Central memory CD4-positive, alpha-beta T cell (primary cell): ENCODE measurements around the gene CAPN2.
"Not testable (repeated sequence)": the region's sequence is repeated elsewhere in the genome, so short reads cannot be mapped to it uniquely, and the experiment has no call there.

ENCODE experiments used
- DNase-seq: peaks from one replicate; pipeline ENCODE4 v3.0.0; 2022

CAPN2 gene

DNA sequence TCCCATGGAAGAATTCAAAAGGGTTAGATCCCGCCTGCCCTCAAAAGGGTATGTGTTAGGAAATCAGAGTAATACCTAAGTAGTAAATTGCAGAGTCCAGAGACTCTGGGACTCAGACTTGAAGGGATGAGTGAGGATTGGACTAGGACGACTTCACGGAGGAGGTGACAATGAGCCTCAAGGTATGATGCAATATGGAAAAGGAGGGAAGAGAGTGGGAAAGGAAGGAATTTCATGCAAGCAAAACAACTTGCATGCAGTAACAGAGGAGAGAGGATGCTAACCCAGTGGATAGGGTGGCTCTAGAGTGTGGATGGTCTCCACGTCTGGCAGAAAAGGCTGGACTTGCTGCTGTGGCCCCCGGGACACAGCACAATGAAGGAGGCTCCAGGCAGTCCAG is 4.8 kb downstream of the CAPN2 start:
- no peak for DNase-seq

DNA sequence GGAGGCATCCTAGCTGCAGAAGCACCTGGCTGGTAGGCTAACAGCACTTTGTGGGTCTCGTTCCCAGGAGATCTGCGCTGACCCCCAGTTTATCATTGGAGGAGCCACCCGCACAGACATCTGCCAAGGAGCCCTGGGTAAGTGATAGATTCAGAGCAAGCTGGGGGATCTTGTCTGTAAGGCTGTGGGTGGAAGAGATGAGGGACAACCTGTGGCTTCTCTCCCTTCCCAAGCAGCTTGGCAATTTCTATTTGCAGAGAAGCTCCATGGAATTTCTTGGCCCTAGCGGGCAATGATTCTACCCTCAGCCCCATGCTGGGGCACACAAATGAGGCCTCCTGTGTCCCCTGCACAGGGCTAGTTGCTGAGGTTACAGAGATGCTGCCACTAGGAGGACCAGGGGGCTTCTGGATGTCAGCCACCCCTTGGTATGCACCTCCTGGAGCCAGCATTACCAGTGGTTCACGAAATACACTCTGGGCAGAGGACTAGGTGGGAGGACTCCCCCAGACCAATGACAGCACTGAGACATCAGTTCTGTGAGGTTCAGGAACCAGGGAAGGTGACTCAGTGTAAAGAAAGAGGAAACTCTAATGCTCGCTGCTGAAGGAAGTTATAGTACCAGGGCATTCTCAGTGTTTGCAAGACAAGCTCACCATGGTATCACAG is 5.5 kb downstream of the CAPN2 start:
- no peak for DNase-seq

DNA sequence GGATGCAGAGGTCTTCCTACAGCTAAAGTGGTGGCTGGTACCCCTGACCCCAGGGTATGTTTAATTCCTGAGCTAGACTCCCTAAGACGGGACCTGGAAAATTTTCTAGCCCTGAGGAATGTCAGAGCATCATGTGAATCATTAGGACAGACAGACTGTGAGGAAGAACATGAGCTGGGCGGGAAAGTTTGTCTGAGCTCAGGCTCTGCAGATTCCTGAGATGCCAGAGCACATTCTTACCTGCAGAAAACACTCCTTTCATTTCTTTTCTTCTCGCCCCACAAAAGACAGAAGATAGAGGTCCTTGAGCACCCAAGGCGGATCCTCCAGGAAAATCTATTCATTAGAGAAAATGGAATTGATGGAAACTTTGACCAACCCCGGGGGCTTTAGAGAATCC is 6.5 kb downstream of the CAPN2 start:
- no peak for DNase-seq

DNA sequence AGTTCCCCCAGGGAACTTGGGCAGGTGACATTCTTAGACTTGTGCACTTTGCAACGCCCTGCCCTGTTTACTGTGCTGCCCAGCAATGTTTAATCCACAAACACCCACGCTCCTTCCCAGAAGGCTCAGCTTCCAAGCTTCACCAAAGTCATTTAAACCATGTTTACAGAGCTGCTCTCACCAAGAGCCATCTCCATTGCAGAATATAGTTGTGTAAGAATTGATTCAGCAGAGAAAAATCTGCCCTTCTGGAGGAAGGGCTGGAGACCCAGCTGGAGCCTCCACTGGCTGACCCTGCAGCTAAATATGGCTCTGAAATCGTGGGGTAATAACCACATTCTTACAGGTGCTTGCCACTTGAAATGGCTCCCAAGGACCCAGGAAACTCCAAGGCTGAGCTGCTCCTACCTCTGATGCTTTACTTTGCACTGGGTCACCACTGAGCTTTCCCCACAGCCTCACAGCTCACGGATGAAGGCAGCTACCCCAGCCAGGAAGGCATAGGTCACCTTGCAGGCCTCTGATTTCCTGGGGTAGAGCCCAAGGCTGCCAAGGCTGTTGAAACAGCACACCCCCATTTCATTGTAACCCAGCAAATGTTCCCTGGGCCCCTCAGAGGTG is 8.7 kb downstream of the CAPN2 start:
- no peak for DNase-seq

DNA sequence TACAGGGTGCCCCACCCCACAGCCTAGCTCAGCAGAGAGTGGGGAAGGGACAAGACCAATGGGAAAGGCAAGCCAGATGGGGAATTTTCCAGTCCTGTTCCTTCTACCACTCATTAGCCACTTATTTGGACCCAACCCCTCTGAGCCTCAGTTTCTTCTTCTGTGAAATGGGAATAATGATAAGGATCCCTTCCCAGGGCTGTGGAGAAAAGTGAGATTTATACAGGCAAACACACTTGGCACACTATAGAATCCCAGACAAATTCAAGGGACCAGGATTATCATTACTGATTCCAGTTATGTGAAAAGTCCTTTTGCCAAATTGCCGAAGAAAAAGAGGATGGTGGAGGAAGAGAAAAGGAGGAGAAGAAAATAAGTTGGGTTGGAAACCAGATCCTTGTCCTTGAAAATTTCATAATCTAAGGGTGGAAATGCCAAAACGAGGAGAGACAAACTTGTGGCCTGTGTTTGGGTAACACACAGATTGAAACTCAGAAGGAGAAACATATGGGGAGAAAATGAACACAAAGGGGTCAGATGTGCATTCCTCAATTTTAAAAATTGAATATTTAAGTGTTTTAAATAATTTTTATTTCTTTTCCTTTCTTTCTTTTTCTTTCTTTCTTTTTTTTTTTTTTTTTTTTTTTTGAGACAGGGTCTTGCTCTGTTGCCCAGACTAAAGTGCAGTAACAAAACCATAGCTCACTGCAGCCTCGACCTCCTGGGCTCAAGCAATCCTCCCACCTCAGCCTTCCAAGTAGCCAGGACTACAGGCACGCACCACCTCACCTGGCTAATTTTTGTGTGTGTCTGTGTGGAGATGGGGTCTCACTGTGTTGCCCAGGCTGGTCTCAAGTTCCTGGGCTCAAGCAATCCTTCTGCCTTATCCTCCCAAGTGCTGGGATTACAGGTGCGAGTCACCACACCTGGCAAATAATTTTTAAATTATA is 9.6 kb downstream of the CAPN2 start:
- no peak for DNase-seq

DNA sequence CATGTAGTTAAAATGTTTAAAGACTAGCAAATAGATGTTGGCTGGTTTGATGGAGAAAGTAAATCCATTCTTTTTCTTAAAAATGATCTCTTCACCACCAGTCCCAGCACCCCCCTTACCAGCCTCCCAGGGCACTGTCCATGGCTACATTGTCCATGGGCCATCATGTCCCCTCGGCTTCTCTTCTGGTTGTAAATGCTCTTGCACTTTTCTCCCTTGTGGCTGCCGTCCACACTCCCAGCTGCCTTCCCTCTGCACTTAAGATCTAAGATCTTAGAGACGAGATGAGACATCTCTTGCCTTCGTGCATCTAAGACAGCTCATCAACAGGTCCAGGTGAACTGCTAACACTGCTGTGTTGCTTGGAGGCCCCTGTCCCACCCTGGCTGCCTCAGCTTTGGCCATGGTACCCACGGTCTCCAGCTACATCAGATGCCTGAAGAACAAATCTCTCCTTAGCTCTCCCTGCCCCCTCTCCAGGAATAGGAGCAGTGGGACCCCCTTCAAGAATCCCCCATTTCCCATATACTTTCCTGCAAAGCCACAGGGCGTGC is 11.1 kb downstream of the CAPN2 start:
- no peak for DNase-seq

DNA sequence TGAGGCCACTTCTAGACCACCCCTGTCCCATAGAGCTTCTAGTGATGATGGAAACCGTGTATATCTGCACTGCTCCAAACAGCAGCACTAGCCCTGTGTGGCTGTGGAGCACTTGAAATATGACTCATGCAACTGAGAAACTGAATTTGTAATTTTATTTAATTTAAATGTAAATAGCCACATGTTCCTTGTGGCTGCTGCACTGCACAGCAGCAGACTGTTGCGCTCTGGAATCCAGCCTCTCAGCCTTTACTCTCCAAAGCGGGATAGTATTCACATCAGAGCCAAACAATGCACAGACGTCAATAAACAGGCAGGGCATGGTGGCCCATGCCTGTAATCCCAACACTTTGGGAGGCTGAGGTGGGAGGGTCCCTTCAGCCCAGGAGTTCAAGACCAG is 12.0 kb downstream of the CAPN2 start:
- DNase-seq, result no peak

DNA sequence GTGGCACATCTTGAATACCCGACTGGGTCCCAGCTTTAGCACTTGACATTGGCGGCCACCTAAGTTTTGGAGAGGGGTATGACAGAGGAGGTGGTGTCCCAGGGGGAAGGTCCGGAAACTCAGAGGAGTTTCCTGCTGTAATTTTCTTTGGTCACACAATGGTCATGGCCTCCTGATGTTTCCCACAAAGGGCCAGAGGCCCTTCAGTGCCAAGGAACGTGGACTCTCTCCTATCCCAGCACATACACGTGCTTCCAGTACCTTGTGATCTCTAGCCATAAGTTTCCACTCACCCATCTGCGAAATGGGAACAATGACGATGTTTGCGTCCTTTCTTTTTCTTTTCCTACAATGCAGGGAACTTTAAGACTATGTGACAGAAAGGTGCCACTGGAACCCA is 13.2 kb downstream of the CAPN2 start:
- no peak for DNase-seq

DNA sequence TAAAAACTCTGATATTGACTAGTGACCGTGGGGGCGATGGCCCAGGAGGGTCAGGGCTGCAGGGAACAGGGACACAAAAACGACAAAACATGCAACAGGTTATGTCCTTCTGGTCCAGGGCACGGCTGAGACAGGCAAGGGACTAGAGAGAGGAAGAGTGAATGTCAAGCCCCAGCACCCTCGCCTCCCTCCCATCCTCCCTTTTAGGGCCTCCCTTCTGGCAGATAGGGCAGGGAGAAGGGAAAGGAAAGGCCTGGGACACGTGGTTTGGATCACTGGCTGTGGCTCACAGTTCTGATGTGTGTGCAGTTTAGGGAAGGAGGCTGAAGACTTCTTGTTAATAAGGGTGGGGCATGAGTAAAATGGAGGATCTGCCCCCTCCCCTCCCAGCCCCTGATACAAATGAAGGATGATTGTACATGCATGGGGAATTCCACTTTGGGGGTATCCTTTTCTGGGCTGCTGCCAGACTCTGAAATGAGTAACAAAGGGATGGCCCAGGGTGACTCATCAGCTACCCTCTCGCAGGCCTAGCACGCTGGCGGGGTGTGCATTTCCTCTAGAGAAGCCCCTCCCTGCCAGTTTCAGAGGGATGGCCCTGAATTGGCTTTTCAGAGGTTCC is 14.2 kb downstream of the CAPN2 start:
- peak; percentile 83 for DNase-seq

DNA sequence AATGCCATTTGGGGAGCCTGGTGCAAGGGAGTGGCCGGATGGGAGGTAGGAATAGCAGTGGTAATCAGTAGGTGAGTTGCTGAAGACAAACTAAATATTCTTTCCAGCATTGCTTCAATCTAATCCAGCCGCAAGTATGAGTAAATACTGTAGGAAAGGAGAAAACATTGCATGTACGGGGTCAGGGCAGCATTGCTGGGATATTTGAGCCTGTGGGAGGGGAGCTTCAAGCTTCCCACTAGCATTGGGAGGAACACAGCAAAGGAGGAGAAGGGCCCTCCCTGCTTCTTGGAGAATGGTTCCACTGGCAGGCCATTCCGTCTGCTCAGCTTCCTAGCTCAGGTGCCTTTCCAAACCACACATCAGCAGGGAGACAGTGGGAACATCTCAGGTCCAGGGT is 15.2 kb downstream of the CAPN2 start:
- DNase-seq, result no peak

DNA sequence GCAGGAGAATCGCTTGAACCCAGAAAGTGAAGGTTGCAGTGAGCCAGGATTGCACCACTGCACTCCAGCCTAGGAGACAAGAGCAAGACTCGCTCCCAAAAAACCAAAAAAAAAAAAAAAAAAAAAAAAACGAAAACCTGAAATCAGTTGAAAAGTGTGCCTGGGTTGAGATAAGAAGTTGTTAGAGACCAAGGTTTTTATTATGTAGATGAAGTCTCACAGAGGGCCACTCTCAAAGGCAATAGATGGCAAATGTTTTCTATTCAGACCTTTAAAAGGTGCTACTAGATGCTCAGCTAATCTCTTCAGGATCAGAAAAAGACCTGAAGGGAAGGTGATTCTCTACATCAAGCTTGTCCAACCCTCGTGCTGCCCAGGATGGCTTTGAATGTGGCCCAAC is 17.6 kb downstream of the CAPN2 start:
- no peak for DNase-seq

DNA sequence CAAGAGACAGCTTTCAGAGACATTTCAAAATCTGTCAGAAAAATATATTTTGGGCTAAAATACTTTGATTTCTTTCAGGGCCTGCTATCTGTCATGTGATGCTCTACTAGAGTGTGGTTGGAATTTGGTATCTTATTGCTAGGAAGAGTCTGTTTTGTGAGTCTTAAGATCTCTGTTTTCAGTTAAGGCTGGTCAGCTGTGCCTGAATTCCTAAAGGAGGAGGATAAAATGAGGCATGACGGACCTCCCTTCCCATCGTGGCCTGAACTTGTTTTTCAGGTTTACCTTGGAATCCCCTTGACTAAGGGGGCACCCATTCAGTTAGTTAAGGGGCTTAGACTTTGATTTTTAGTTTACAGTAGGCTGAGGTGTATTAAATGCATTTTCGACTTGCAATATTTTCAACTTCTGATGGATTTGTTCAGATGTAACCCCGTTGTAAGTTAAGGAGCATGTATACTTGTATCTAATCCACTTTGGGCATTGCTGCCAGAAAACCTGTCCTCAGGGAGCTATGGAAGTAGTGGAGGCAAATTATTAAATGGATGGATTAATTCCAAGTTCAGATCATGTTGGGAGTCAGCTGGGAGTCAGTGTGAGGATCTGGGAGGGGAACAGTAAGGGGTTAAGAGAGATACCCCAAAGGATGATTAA is 18.3 kb downstream of the CAPN2 start:
- no peak for DNase-seq

DNA sequence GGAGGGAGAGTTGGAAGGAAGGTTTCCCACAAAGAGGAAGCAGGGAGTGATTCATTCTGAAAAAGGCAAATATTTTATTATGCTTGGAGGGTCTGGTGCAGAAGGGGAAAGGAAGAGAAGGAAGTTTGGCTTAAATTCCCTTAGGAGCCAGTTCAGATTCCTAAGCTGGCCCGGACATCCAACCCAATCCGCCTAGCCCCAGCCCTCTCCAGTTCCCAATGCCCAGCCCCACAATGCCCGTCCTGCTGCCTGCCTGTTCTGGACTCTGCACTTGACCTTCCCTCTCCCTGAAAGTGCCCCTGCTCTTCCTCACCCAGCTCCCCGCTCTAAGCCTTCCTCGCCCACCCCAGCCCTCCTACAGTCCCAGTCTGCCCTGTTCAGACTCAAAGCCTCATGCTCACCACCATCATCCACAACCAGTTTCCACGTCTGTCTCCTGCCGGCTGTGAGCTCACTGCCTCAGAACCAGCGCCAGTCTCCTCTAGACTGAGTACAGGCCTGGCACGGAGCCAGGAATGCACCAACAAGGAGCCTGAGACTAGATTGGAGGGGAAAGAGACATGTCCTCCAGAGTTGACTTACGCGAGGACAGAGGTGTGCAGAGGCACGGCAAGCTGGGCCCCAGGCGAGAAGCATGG is 18.9 kb downstream of the CAPN2 start:
- no peak for DNase-seq

DNA sequence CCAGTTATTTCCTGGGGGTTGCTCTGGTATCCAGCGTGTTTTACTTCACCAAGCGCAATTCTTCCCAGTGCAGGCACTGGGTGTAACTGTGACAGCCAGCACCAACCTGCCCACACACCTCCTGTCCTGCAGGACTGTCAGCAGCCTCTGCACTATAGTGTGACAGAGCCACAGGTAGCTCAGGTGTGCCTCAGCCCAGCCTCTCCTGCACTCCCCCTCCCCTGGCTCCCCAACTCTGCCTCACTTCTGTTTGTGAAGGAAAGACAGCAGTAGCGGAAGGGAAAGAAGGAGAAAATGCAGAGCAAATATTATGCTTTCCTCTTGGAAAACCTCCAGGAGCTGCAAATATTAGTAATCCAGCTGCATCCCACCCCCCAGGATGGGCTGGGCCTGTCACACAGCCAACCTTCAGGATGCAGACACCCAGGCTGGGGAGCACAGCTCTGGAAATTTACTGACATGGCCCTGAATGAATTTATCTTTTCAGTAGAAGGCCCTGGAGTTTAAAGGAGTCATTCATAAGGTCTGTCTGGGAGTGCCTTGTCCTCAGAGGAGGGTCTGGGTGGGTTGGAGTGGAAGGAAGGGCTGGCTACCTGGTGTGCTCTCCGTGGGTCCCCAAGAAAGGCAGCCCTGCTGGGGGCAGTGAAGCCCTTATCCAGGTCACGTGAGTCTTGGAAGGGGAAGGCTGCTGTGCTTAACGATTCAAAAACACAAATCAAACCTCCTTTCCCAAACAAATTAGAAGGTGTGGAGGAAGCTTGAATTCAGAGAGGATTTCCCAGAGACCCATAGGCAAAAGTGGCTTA is 20.9 kb downstream of the CAPN2 start:
- DNase-seq, result no peak

DNA sequence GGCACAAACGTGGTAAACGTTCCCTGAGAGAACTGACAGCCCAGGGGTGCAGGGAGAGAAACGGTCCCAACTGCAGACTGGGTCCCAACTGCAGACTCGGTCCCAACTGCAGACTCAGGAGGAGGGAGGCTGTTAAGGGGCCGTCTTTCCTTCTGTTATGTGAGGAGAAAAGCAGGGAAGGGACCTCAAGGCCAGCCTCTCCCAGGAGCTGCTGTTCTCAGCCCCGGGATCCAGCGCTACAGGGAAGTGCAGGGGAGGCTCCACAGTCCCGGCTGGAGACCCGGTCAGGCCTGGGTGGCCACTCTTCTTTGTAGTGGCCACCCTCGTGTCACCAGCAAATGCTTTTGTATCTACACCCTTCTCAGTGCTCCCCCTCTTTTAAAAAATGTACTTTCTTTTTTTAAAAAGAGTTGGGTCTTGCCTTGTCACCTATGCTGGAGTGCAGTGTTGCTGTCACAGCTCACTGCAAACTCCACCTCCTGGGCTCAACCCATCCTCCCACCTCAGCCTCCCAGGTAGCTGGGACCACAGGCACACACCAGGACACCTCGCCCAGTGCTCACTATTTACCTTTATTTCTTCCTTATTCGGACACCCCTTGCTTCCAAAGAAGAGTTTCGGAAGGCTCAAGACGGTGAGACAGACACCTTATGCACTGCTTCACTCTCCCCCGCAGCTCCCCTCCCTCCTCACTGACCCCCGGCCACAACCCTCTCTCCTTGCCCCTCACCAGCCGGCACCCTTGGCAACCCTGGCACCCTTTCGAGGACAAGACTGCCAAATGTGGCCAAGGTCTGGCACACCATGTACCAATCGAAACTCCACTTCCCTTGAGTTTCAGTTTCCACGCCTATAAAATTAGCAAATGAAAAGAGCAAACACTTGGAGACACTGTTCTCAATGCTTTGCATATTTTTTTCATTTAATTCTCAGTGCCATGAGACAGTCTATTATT is 21.8 kb downstream of the CAPN2 start:
- DNase-seq, result no peak

DNA sequence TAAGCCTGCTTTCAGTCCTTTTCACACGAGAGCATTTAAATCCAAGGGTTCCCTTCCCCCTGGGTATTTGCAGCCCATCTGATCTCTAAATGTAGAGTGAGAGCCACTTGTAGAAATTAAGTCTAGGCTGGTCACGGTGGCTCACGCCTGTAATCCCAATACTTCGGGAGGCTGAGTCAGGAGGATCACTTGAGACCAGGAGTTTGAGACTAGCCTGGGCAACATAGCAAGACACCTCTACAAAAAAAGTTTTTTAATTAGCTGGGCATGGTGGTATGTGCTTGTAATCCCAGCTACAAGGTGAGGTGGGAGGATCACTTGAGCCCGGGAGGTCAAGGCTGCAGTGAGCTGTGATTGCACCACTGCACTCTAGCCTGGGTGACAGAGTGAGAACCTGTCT is 24.3 kb downstream of the CAPN2 start:
- DNase-seq, result not testable (repeated sequence)

DNA sequence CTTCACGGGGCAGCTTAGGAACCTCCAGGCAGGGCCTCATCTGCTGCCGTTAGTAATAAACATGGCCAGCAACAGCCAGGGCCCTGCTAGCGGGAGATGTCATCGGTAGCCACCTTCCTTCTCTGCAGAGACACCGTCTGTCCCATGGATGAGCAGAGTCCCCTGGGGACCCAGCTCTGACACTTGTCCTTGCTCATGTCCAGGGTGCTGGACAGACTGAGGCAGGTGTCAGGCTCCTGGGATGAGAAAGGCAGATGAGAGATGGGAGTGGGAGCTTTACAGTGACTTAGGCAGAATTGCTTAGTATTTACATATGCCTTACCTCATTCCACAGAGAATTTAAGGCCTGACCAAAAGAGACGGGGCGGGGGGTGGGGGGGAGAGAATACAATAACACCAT is 25.0 kb downstream of the CAPN2 start:
- no peak for DNase-seq

DNA sequence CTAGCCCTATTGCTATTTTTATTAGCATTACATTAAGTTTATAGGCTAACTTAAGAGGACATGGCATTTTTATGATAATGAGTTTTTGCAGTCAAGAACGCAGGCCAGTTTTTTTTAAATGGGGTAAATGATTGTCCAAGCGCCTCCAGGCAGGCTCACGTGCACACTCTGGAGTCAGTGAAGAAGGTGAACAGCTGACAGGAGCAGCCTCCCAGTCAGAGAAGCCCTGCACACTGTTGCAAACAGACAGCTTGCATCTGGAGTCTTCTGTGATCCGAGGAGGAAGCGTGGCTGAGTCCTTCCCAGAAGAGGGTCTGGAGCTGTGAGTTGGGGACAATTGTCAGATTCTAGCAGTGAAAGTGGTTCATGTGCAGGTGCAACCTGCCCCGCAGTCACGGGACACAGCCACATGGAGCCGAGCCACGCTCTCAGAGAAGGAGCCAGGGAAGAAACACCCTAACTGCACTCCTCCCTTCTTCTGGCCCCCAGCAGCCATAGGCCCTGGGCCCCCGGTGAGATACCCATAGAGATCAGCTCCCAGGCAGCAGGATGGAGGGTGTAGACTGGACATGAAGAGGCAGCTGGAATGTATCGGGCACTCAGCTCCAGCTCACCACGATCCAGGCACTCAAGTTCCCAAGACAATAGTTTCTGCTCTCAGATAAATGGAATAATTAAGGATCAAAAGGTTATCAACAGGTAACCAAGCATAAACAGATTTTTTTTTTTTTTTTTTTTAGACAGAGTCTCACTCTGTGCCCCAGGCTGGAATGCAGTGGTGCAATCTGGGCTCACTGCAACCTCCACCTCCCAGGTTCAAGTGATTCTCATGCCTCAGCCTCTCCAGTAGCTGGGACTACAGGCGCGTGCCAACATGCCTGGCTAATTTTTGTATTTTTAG is 26.4 kb downstream of the CAPN2 start:
- no peak for DNase-seq
